HG03520 (cell line): Measurements from ENCODE around the gene KAT2B.
"Not testable (repeated sequence)": the region's sequence is repeated elsewhere in the genome, so short reads cannot be mapped to it uniquely, and the experiment has no call there.

Experiments used
- ATAC-seq: cut with Tn5 transposase; IDR thresholded peaks from one replicate; pipeline ENCODE4 v1.9.1; 2021; ENCODE audit warnings: mild to moderate bottlenecking, moderate library complexity; ENCODE audit not compliant: unreplicated experiment

KAT2B gene

DNA sequence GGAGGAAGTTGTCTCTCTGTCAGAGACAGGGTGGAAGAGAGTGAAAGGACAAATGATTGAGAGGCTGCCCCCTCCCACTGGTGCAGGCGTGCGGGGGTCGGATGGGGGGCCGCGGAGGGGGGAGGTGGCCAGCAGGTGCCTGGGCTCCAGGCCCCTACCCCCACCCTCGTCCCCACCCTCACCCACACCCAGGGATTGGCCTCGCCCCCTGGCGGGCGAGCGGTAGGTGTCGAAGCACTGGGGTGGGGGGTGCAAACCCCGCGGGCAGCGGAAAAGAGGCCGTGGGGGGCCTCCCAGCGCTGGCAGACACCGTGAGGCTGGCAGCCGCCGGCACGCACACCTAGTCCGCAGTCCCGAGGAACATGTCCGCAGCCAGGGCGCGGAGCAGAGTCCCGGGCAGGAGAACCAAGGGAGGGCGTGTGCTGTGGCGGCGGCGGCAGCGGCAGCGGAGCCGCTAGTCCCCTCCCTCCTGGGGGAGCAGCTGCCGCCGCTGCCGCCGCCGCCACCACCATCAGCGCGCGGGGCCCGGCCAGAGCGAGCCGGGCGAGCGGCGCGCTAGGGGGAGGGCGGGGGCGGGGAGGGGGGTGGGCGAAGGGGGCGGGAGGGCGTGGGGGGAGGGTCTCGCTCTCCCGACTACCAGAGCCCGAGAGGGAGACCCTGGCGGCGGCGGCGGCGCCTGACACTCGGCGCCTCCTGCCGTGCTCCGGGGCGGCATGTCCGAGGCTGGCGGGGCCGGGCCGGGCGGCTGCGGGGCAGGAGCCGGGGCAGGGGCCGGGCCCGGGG is at the start of gene KAT2B:
Gene KAT2B (plus strand): TSS at position 682 of the 783 bp plus-strand sequence. CDS start 32 bp downstream, at position 714.
- ATAC-seq, result peak; percentile 53

DNA sequence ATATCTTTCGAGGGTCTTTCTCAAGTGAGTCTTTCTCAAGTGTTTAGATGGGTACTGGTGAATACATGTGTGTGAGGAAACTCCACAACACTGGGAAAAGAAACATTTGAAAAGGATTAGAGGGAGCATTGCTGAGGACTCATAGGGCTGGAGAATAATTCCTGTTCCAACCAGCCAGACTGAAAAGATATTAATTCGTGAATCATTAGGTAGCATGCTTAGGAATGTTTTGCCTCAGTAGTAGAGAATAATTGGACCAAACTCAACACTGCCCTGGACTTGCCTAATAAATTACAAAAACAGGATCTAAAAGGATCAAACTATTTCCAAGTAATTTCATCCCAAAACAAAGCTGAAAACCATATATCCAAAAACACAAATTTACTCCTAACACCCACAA is 45.5 kb upstream of the KAT2B start:
- ATAC-seq, result no peak

DNA sequence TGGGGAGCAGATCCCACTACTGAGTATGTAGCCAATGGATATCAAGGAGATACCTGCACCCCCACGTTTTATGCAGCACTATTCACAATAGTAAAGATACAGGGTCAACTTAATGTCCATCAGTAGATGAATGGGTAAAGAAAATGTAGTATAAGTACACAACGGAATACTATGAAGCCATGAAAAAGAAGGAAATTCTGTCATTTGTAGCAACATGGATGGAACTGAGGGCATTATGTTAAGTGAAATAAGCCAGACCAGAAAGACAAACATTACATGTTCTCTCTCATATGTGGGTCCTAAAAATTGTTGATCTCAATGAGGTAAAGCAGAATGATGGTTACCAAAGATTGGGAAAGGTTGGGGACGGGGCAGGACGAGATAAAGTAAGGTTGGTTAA is 42.7 kb upstream of the KAT2B start:
- no peak for ATAC-seq

DNA sequence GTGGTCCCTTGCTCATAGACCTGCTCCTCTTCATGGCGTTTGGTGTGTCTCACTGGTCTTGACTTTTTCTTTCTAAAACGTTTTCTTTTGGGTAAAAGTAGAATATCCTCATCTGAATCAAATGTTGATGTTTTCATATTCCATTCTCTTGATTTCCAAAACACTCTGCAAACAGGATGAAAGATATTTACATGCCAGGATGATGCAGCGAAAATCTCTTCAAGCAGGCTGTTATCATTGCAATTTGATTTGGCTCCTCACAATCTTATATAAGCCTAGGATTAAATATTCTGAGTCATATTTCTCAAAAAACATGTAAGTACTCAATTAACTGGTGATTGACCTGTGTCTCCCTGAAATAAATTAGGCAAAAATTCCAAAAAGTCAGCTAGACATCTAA is 38.3 kb upstream of the KAT2B start:
- no peak for ATAC-seq

DNA sequence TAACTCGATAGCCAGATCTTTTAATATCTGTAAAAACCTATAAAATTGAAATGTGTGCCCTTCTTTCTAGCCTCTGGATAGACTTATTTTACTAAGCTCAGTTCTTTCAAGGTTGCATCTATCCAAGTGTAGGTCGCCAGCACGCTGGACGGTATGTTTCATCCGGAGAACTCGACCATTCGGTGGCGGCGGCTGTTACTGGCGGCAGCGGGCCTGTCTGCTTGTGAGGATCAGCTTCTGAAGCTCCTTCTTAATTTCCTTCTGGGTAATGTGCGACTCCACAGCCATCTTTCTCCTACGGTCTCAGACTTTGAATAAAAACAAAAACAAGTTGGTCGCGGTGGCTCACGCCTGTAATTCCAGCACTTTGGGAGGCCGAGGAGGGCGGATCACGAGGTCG is 32.3 kb upstream of the KAT2B start:
- no peak for ATAC-seq

DNA sequence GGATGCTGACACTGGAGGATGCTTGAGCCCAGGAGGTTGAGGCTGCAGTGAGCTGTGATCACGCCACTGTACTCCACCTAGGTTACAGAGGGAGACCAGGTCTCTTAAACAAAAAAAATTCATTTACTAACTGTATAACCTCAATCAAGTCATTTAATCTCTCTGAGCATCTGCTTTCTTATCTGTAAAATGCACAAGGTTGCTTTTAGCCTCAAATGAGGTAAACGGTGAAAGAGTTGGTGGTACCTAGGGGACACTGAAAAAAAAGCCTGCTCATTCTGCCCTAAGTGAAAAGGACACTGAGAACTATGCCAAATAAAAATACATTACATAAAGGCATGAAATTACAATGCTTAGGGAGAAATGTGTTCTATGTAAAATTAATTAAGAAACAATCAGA is 31.6 kb upstream of the KAT2B start:
- ATAC-seq, result no peak

DNA sequence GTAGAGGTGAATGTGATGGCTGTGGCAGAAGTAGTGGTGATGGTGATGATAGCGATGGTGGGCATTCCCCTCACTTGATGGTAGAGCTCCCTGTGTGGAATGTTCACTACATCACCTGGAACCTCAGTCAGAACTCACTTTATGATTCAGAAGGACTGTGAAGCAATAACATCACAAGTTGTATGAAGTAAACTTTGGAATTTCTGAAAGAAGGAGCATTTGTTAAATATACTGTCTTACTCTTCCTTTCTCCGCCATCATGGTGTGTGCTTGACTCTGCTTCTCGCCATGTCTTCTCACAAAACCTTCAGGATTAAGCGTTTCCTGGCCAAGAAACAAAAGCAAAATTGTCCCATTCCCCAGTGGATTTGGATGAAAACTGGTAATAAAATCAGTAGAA is 28.1 kb upstream of the KAT2B start, which contains the start of gene PP2D1:
Gene PP2D1 (minus strand): TSS at position 101 of the 400 bp plus-strand sequence. CDS start 192 bp downstream, outside the sequence.
- no peak for ATAC-seq

DNA sequence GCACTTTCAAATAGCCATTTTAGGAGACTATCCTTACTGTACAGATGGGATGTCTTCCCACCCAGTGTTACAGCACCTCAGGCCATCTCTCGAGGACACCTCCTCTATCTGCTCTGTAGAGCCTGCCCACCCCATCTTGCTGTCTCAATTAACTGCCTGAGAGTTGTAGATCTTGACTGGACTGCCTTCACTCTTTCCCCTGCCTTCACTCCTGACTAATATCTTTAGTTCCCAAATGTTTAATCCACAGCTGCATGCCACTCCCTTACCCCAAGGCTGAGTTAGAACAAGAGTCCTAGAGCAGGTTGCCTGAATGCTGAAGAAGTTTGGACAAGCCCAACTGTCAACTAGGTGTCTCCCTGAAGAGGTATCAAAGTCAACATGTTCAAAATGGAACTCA is 26.9 kb upstream of the KAT2B start:
- ATAC-seq, result no peak

DNA sequence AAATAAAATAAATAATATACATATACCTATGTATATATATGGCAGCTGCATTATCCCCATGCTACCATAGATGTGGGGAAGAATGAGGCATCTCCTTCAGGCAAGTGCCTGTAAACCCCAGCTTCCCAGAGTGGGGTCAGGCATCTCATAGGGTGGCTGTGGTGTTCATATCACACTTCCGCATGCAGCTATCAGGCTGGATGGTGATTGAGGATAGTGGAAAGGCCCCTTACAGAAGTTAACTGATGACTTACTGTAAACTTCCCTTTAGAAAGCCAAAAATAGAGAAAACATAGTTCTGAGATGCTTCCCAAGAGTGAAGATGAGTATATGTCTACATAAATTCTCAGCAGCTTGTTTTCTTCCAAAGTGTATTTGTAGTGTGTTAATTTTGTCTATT is 24.7 kb upstream of the KAT2B start:
- ATAC-seq, result no peak

DNA sequence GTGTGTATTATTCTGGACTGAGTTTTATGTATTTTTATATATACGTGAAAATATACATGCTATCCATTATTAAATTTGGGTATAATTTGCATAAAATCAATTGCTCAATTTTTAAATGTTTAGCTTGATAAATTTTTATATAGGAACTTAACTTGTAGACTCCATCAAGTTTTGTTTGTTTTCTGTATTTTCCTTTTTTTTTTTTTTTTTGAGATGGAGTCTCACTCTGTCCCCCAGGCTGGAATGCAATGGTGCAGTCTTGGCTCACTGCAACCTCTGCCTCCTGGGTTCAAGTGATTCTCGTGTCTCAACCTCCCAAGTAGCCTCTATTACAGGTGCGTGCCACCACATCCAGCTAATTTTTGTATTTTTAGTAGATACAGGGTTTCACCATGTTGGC is 24.2 kb upstream of the KAT2B start:
- ATAC-seq, result not testable (repeated sequence)

DNA sequence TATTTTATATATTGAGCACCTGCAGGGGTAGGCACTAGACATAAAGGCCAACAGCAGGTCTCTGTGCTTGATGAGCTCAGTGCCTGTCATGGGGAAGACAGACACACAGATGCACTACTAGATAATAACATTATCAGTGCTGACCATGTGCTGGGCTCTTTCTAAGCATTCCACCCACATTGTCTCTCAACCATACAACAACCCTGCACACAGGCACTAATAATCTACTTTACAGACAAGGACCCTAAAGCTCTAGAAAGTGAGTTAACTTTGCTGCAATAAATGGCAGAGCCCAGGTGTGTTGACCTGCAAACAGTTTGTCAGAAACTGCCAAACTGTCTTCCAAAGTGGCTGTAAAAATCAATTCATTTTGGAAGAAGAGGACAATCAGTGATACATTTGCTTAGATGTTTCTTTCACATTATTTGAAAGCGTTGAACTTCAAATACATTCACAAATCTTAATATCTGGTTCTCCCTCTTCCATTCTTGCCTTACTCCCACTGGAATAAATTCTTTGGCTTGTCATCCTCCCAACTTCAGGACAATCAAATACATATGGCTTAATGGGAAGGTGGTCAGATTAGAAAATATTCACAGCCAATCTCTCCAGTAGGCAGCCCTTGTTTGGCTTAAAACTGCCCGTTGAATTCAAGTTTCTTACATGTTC is 17.2 kb upstream of the KAT2B start:
- no peak for ATAC-seq

DNA sequence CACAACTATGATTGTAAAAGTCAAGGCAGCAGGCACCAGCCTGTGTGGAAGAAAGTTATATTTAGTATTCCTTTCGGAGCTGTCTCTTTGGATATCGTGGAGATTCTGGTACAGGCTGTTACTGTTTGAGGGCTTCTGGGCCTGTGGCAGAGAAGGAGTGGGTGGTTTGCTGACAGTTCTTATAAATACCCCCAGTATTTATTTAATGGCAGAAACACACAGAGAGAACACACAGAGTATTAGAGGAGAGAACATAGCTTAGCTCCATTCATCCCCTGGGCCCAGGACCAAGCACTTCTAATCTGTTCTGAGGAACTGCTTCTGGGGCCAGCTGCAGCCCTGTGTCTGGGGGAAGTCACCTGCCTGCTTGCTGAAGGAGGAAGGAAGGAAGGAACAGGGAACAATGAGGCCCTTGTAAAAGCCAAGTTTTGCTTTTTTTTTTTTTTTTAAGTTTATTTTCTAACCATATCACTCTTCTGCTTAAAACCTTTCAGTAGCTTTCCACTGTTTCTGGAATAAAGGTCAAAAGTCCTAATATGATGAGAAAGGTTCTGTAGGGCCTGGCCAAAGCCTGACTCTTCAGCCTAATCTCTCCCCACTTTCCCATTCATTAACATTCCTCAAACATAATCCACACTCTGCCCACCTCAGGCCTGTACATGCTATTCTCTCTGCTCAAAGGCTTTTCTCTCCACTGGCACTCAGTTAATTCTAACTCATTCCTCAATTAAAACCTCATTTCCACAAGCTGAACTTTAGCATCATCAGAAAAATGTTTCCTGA is 16.4 kb upstream of the KAT2B start:
- ATAC-seq, result no peak

DNA sequence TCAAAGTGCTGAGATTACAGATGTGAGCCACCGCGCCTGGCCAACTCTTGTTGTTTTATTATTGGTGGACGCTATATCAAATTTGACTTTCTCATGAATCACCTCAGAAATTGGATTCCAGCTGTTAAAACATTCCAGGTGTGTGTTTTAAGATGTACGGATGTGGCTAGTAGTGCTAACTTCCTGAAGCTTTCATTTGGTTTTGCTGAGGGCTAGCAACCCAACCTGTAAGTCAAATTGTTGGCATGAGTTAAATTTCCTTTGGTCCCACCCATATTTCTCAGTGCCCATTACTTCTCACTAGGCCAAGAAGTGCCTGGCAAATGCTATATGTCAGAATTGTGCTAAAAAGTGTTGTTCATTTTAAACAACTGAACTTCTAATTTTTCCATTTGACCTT is 13.1 kb upstream of the KAT2B start:
- no peak for ATAC-seq

DNA sequence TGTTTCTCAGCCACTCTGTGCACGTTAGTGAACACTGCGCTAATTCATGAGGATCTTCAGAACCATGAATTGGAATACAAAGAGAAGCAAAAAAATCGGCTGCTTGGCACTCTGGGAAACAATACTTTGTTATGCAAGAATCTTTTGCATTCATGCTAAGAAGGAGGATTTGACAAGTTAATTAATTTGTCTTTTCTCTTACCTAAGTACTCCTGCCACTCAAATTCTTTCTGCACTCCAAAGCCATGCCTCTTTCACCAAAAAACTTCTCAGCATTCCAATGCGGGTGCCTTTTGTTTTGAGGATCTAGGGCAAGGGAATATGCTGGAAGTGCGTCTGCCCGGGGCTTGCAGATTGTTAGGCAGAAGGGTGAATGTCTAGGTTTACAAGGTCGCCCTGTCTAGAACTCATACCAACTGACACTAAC is 11.3 kb upstream of the KAT2B start:
- no peak for ATAC-seq

DNA sequence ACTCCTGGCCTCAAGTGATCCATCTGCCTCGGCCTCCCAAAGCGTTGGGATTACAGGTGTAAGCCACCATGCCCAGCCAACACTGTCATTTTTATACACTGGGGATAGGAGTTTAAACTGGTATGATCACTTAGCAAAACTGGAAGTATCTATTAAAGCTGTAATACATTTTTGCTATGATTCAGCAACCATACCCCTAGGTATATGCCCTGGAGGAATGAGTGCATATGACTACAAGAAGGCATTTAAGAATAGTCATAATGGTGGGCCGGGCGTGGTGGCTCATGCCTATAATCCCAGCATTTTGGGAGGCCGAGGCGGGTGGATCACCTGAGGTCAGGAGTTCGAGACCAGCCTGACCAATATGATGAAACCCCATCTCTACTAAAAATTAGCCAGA is 8.3 kb upstream of the KAT2B start:
- ATAC-seq, result not testable (repeated sequence)

DNA sequence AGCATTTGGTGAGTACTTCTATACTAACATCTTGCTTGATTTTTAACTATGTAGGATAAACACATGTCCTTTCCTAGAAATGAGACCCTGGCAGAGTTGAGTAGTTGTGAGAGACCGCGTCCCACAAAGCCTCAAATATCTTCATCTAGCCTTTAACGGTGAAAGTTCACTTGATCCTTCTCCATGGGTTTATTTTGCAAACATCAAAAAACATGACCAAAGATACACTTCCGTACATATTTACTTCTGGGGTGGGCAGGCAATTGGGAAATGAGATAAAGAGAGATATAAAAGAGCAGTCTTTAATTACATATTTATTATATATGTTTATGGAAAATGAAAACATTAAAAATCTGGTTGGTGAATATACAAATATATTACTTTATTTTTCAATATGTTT is 5.2 kb upstream of the KAT2B start:
- ATAC-seq, result no peak

DNA sequence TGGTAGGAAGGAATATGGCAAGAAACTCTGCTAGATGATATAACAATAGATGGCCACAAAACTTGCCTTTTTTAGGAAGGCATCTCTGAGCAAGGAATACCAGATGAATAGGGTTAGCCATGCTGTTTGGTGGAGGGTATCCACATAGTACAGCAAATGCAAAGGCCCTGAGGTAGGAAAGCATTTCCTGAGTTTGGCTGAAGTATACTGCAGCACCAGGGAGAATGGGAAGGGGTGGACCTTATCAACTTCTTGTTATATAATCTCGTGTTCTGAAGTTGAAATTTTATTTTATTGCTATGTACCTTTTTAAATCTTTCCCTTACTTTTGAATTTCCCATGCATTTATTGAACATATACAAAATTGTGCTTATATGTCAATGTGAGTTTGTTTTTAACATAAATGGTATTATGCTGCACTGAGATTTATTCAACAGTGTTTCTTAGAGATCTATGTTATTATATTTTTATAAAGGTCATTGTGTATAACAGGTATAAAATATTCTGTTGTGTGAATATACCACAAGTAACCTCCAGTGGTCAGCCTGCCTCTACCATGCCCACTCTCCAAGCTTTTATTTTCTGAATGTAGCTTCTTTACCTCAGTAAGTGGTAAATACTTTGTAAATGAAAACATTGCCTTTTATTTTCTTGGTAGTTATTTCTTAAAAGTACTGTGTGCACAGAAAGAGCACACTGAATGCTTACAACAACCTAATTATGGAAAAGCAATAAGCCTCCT is 2.8 kb upstream of the KAT2B start:
- no peak for ATAC-seq

DNA sequence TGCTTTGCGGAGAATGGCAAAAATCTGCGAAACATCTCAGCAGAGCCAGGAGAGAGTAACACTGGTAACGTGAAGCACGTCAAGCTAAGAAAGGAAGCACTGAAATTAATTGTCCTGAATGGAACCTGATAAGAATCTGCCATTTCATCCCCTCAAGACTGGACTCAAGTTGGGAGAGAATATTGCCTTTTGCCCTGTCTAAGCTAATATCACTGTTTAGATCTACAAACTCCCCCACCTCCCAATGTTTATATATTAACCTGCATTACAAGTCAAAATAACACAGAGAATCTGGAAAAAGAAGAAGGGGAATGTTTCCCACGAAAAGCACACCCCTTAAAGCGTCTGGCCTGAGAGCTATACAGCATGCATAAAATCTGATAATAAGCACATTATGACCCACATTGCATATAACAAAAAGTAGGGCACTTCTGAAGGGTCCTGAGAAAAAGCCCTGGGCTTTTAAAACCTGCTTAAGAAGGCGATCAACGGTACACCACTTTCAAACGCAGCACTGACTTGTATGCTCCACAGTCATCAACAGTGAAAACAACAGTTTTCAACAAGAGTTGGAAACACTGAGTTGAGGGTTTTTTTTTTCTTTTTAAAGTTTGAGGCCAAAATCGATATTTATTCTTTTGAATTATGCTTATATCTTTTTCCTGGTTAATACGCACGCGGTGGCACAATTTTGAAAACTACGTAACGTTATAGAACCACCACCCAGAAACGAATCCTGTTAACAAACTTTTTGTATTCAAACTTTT is 1.4 kb upstream of the KAT2B start:
- ATAC-seq, result no peak

DNA sequence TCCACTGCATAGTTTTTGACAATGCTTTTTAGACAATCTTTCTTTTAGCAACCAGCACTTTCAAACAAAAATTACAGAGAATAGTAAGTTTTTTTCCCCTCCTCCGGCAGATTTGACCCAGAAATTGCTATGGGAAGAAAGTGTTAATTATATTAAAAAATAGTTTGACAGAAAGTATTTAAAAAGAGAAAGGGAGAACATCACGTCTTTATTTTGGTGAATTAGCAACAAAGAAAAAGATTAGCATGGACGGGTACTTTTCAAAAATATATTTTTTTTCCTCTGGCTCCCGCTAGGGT is 831 bp upstream of the KAT2B start:
- ATAC-seq, result no peak

DNA sequence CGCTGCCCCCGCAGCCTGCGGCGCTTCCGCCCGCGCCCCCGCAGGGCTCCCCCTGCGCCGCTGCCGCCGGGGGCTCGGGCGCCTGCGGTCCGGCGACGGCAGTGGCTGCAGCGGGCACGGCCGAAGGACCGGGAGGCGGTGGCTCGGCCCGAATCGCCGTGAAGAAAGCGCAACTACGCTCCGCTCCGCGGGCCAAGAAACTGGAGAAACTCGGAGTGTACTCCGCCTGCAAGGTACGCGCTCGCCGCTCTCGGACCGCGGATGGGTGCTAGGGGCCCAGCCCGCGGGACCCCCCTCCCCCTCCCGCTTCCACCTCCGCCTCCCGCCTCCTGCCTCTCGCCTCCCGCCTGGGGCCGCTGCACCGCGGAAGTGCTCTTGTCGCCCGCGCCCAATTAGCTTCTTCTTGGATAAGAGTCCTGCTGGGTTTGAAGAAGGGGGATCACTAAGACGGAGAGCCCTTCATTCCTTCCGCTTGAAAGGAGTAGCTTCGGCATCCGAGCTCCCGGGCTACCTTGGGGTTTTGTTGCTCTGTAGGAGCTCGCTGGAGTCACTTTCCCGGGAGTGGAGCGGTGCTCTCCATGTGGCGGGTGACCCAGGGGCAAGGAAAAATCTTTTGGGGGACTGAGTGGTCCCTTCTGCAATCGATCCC is 426 bp downstream of the KAT2B start:
- ATAC-seq, result peak; percentile 31
